ENCODE results near the gene OLFML1. TPM values are rescaled to one million over a fixed set of nuclear protein-coding genes. Genes with fewer than 3 reads are reported as not detected.

The OLFML1 gene
- polyA plus RNA-seq, 1 donor from 2014 or later: not detected

- no peak overlapping the region for H3K4me2 ChIP-seq (ENCODE audit: low read length)
- no peaks in the 10 kb centered on the region for H3K79me2 ChIP-seq (replicated peaks; ENCODE audit: insufficient read depth, low read length)
- H3F3A ChIP-seq (ENCODE audit: insufficient read depth, low read length, poor library complexity, severe bottlenecking): no peaks in the 10 kb centered on the region
- H3K9me3 ChIP-seq (ENCODE audit: low read length): no peaks in the 10 kb centered on the region
- H3K27ac ChIP-seq (ENCODE audit: low read length): no peak overlapping the region
- no peaks in the 10 kb centered on the region for H3K27me3 ChIP-seq (ENCODE audit: insufficient read depth, low read depth, low read length)
- TF ChIP-seq TAF1 (IDR thresholded peaks at IDR 0.05; ENCODE audit: low read depth): no peak
- TF ChIP-seq MXI1 (conservative IDR thresholded peaks at IDR 0.05; ENCODE audit: poor library complexity, severe bottlenecking): no peak
- TF ChIP-seq, protein P1, sequence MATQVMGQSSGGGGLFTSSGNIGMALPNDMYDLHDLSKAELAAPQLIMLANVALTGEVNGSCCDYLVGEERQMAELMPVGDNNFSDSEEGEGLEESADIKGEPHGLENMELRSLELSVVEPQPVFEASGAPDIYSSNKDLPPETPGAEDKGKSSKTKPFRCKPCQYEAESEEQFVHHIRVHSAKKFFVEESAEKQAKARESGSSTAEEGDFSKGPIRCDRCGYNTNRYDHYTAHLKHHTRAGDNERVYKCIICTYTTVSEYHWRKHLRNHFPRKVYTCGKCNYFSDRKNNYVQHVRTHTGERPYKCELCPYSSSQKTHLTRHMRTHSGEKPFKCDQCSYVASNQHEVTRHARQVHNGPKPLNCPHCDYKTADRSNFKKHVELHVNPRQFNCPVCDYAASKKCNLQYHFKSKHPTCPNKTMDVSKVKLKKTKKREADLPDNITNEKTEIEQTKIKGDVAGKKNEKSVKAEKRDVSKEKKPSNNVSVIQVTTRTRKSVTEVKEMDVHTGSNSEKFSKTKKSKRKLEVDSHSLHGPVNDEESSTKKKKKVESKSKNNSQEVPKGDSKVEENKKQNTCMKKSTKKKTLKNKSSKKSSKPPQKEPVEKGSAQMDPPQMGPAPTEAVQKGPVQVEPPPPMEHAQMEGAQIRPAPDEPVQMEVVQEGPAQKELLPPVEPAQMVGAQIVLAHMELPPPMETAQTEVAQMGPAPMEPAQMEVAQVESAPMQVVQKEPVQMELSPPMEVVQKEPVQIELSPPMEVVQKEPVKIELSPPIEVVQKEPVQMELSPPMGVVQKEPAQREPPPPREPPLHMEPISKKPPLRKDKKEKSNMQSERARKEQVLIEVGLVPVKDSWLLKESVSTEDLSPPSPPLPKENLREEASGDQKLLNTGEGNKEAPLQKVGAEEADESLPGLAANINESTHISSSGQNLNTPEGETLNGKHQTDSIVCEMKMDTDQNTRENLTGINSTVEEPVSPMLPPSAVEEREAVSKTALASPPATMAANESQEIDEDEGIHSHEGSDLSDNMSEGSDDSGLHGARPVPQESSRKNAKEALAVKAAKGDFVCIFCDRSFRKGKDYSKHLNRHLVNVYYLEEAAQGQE (IDR thresholded peaks at IDR 0.05; ENCODE audit: borderline replicate concordance): no peak
- TF ChIP-seq POLR2AphosphoS5 (IDR thresholded peaks at IDR 0.05): no peak
- TF ChIP-seq EP300 (conservative IDR thresholded peaks at IDR 0.05; ENCODE audit: poor library complexity, severe bottlenecking): no peak
- no peak for TF ChIP-seq SMC3 (conservative IDR thresholded peaks at IDR 0.05; ENCODE audit: poor library complexity)
- no peak overlapping the region for H2AFZ ChIP-seq (ENCODE audit: low read depth, low read length)
- H3K4me3 ChIP-seq (ENCODE audit: low read length): no peak overlapping the region
- no peak overlapping the region for H3K9ac ChIP-seq (ENCODE audit: low read length)
- H3K9me2 ChIP-seq (ENCODE audit: insufficient read depth, low read length): no peaks in the 10 kb centered on the region
- H3K36me3 ChIP-seq (ENCODE audit: insufficient read depth, low read length): no peaks in the 10 kb centered on the region
- H4K20me1 ChIP-seq (ENCODE audit: insufficient read depth): no peaks in the 10 kb centered on the region
Observed at GRCh38 chr11:7525424-7525823, 40.1 kb downstream of the OLFML1 start.

DNA sequence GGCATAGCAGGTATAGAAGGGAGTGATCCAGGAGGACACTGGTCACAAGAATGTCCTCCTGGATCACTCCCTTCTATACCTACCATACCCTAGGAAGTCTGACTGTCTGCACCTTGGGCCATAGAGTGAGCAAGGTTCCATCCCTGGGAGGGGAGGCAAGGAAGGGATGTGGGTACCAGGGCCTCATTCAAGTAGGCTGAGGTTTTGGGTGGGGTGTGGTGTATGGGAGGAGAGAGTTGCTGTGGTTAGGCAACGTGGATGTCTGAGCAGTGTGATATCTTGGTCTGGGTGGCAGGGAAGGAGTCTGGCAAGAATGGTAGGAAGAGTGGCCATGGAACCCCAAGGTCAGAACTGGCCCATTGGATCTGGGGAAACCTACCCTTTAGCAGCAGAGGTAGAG lies 41.7 kb downstream of the OLFML1 start:
- Histone ChIP-seq H3K27me3 (ENCODE audit: insufficient read depth, low read depth, low read length) (no peaks in the 10 kb centered on the region), H4K20me1 (ENCODE audit: insufficient read depth) (no peaks in the 10 kb centered on the region), H3K36me3 (ENCODE audit: insufficient read depth, low read length) (no peaks in the 10 kb centered on the region), H3K79me2 (replicated peaks; ENCODE audit: insufficient read depth, low read length) (no peaks in the 10 kb centered on the region), H3K9me3 (ENCODE audit: low read length) (no peaks in the 10 kb centered on the region), H3K27ac (ENCODE audit: low read length) (no peak overlapping the region), H3K4me3 (ENCODE audit: low read length) (no peak overlapping the region), H3K9ac (ENCODE audit: low read length) (no peak overlapping the region), H2AFZ (ENCODE audit: low read depth, low read length) (no peak overlapping the region), H3F3A (ENCODE audit: insufficient read depth, low read length, poor library complexity, severe bottlenecking) (no peaks in the 10 kb centered on the region), H3K4me2 (ENCODE audit: low read length) (no peak overlapping the region), H3K9me2 (ENCODE audit: insufficient read depth, low read length) (no peaks in the 10 kb centered on the region)
- no peak for TF ChIP-seq EP300 (conservative IDR thresholded peaks at IDR 0.05; ENCODE audit: poor library complexity, severe bottlenecking)

DNA sequence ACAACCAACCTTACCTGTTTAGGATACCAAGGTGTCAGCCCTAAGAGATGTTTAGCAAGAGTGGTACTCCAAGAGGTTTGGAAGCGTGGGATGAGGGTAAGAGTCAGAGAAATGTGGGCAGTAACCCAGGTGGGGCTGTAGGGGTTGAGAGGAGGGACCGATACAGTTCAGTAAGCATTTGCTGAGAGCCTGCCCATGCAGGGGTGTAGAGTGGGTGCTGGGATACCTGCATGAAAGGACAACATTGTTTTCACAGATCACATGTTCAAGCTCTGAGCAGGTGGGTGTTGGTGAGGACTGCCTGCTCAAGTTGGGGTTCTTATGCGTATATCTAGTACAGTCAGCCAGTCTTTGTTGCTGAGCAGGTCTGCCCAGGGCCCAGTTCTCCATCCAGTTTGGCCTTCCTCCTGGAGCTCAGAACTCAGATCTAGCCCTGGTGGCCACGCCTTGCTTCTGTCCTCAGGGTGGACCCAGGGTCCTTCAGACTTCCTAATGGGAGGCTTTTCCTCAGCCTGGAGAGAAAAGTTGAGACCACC lies 43.3 kb downstream of the OLFML1 start:
- no peaks in the 10 kb centered on the region for H3K9me2 ChIP-seq (ENCODE audit: insufficient read depth, low read length)
- no peak for TF ChIP-seq TAF1 (IDR thresholded peaks at IDR 0.05; ENCODE audit: low read depth)

More for the DNA sequence above, 43.3 kb downstream of the OLFML1 start:
- Histone ChIP-seq H3K27ac (ENCODE audit: low read length) (no peak overlapping the region), H3K4me3 (ENCODE audit: low read length) (no peak overlapping the region), H3K9ac (ENCODE audit: low read length) (no peak overlapping the region), H4K20me1 (ENCODE audit: insufficient read depth) (no peaks in the 10 kb centered on the region), H3K27me3 (ENCODE audit: insufficient read depth, low read depth, low read length) (no peaks in the 10 kb centered on the region), H3K4me2 (ENCODE audit: low read length) (no peak overlapping the region), H3K36me3 (ENCODE audit: insufficient read depth, low read length) (no peaks in the 10 kb centered on the region), H3K9me3 (ENCODE audit: low read length) (no peaks in the 10 kb centered on the region), H2AFZ (ENCODE audit: low read depth, low read length) (no peak overlapping the region), H3K79me2 (replicated peaks; ENCODE audit: insufficient read depth, low read length) (no peaks in the 10 kb centered on the region), H3F3A (ENCODE audit: insufficient read depth, low read length, poor library complexity, severe bottlenecking) (no peaks in the 10 kb centered on the region)

Measured in neural cell (in vitro differentiated cells).